Mesothelial cell of epicardium (in vitro differentiated cells): ENCODE results near the gene TMEM167A. TPM values are rescaled to one million over a fixed set of nuclear protein-coding genes. Genes with fewer than 3 reads are reported as not detected.

Source experiments
- DNase-seq, 2 experiments: peaks; one replicate each; pipeline ENCODE4 v3.0.0; 2021; ENCODE audit warnings: low spot score in 2 of 2; ENCODE audit not compliant: unreplicated experiment in 2 of 2
- H3K27ac Mint-ChIP-seq: 2 replicates; pipeline ENCODE4 v1.8.0; 2021; ENCODE audit warnings: mixed read lengths
- H3K27me3 Mint-ChIP-seq: 2 replicates; pipeline ENCODE4 v1.8.0; 2021; ENCODE audit warnings: low read depth, mixed read lengths
- H3K36me3 Mint-ChIP-seq: 2 replicates; pipeline ENCODE4 v1.8.0; 2021; ENCODE audit warnings: mixed read lengths
- H3K4me1 Mint-ChIP-seq: 2 replicates; pipeline ENCODE4 v1.8.0; 2021; ENCODE audit warnings: mixed read lengths
- H3K4me3 Mint-ChIP-seq: 2 replicates; pipeline ENCODE4 v1.8.0; 2021; ENCODE audit warnings: mild to moderate bottlenecking, moderate library complexity, mixed read lengths
- H3K9me3 Mint-ChIP-seq: 2 replicates; pipeline ENCODE4 v1.8.0; 2021; ENCODE audit warnings: mixed read lengths
- total RNA-seq: library from RNA; stranded (reverse); gene quantifications from 3 replicates; pipeline ENCODE4 v1.2.1, GENCODE V29; 2021
- TF ChIP-seq, protein P1 (sequence below): fragments of 200-600 bp; sonication (generic); IDR thresholded peaks from one replicate; pipeline ENCODE4 v1.5.0; 2021; ENCODE audit warnings: antibody characterized with exemption; ENCODE audit not compliant: unreplicated experiment

The TMEM167A gene
- total RNA-seq, 1 donor from 2014 or later: 101 TPM

DNA sequence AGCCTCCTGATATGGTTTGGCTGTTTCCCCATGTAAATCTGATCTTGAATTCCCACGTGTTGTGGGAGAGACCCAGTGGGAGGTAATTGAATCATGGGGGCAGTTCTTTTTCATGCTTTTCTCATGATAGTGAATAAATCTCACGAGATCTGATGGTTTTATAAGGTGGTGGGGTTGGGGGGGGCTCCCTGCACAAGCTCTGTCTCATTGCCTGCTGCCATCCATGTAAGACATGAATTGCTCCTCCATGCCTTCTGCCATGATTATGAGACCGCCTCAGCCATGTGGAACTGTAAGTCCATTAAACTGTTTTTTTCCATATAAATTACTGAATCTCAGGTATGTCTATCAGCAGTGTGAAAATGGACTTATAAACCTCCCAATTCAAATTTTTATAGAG, 13.0 kb upstream of the TMEM167A start:
- TF ChIP-seq, protein P1, sequence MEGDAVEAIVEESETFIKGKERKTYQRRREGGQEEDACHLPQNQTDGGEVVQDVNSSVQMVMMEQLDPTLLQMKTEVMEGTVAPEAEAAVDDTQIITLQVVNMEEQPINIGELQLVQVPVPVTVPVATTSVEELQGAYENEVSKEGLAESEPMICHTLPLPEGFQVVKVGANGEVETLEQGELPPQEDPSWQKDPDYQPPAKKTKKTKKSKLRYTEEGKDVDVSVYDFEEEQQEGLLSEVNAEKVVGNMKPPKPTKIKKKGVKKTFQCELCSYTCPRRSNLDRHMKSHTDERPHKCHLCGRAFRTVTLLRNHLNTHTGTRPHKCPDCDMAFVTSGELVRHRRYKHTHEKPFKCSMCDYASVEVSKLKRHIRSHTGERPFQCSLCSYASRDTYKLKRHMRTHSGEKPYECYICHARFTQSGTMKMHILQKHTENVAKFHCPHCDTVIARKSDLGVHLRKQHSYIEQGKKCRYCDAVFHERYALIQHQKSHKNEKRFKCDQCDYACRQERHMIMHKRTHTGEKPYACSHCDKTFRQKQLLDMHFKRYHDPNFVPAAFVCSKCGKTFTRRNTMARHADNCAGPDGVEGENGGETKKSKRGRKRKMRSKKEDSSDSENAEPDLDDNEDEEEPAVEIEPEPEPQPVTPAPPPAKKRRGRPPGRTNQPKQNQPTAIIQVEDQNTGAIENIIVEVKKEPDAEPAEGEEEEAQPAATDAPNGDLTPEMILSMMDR: no peak
- peaks cover 22% of the 10 kb centered on the region for H3K36me3 Mint-ChIP-seq

DNA sequence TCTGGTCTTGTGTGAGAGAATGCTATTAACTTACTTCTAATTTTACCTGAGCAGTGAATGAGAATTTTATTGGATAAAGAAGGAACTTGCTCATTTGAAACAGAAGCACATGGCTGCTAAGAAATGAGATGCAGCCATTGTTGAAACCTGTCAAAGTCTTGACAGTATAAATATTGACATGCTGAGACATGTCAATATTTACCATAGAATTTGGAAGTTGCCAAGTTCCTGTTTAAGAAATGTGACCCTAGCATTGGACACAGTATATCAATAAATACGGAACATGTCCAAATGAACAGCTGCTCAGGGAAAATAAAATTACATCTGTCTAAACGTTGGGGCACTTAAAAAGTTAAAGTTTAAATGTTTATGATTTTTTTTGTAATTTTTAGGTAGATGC, 7.9 kb upstream of the TMEM167A start:
- Mint-ChIP-seq H3K27ac (no peak overlapping the region), H3K9me3 (peaks cover 7% of the 10 kb centered on the region)

More for the DNA sequence above, 13.0 kb upstream of the TMEM167A start:
- DNase-seq: no peak
- Mint-ChIP-seq H3K27ac (no peak overlapping the region), H3K4me1 (peaks cover 1% of the 10 kb centered on the region), H3K4me3 (no peak overlapping the region), H3K27me3 (no peaks in the 10 kb centered on the region), H3K9me3 (peaks cover 42% of the 10 kb centered on the region)

GRCh38 chr5:83084336-83084735, 7.1 kb upstream of the TMEM167A start:
- Mint-ChIP-seq H3K9me3 (peaks cover 4% of the 10 kb centered on the region), H3K27me3 (no peaks in the 10 kb centered on the region)
- TF ChIP-seq, protein P1: no peak

More for the DNA sequence above, 7.9 kb upstream of the TMEM167A start:
- DNase-seq: no peak
- Mint-ChIP-seq H3K27me3 (no peaks in the 10 kb centered on the region), H3K4me3 (no peak overlapping the region), H3K36me3 (no peaks in the 10 kb centered on the region), H3K4me1 (no peaks in the 10 kb centered on the region)
- TF ChIP-seq, protein P1: no peak

DNA sequence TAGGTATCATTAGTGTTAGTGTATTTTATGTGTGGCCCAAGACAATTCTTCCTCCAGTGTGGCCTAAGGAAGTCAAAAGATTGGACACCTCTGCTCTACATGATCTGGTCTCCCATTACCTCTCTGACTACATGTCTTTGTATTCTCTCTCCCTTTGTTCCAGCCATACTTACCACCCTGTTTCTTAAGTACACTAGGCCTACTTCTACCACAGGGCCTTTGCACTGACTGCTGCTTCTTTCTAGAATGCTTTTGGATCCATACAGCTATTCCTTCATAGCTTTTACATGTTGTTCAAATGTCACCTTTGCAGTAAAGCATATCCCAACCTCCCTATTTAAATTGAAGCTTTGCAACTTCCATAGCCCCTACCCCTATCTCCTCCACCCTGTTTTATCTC, 5.6 kb upstream of the TMEM167A start:
- Mint-ChIP-seq H3K4me1 (peaks cover 11% of the 10 kb centered on the region), H3K9me3 (peaks cover 4% of the 10 kb centered on the region), H3K36me3 (no peaks in the 10 kb centered on the region), H3K4me3 (no peak overlapping the region), H3K27ac (no peak overlapping the region), H3K27me3 (no peaks in the 10 kb centered on the region)
- DNase-seq: no peak
- TF ChIP-seq, protein P1: no peak

More at GRCh38 chr5:83084336-83084735, 7.1 kb upstream of the TMEM167A start:
- H3K36me3 Mint-ChIP-seq: no peaks in the 10 kb centered on the region
- no peak overlapping the region for H3K27ac Mint-ChIP-seq
- no peak for DNase-seq
- H3K4me3 Mint-ChIP-seq: no peak overlapping the region
- H3K4me1 Mint-ChIP-seq: no peaks in the 10 kb centered on the region

- H3K36me3 Mint-ChIP-seq: peaks cover 18% of the 10 kb centered on the region
- H3K4me1 Mint-ChIP-seq: peaks cover 40% of the 10 kb centered on the region
- H3K27me3 Mint-ChIP-seq: no peaks in the 10 kb centered on the region
- TF ChIP-seq, protein P1: no peak
- H3K27ac Mint-ChIP-seq: peak overlapping the region; percentile 98
- peak overlapping the region; percentile 98 for H3K4me3 Mint-ChIP-seq
- no peak for DNase-seq
- peaks cover 2% of the 10 kb centered on the region for H3K9me3 Mint-ChIP-seq
Observed at GRCh38 chr5:83077662-83078261, 568 bp upstream of the TMEM167A start.
